ENCODE data around the gene WDR86. TPM values are rescaled to one million over a fixed set of nuclear protein-coding genes. Genes with fewer than 3 reads are reported as not detected.
A peak's percentile ranks its signal among the peaks of the same experiment; 100 is the strongest.

The WDR86 gene
- total and polyA plus RNA-seq, 2 of the 8 experiments (the other 6 are each of a cell fraction or from before 2014, with no cell fraction given) = 12.7 to 15.8 TPM

GRCh38 chr7:151395036-151395367 lies 14.8 kb downstream of the WDR86 start:
- no peak overlapping the region for H3K23ac ChIP-seq (ENCODE audit: insufficient read length)
- H2BK120ac ChIP-seq (replicated peaks; ENCODE audit: low read depth, low read length) = no peak overlapping the region
- H3K36me3 ChIP-seq (ENCODE audit: control insufficient read depth in 2 of 4, insufficient read depth in 4 of 4, low read length in 3 of 4) = peaks cover 0 to 7% (median 1%) of the 10 kb centered on the region in 4 experiments; a peak in 2 of 8 replicates
- no peak overlapping the region for H3K4me2 ChIP-seq (ENCODE audit: insufficient read depth in 1 of 2, low read depth in 2 of 2, low read length in 2 of 2)
- DNase-seq (ENCODE audit: low read depth in 1 of 2, low spot score in 2 of 2) = no peak
- no peak overlapping the region for H4K91ac ChIP-seq (replicated peaks; ENCODE audit: insufficient read length, low read length)
- H3K27me3 ChIP-seq (replicated peaks in 1 of 4; ENCODE audit: control insufficient read depth in 3 of 4, extremely low read depth in 1 of 4, insufficient read depth in 3 of 4, low read length in 3 of 4) = no peaks in the 10 kb centered on the region
- H2BK5ac ChIP-seq (ENCODE audit: low read depth, low read length) = no peak overlapping the region
- no peak overlapping the region for H2AFZ ChIP-seq (ENCODE audit: low read length)
- H2BK20ac ChIP-seq (ENCODE audit: low read length) = no peak overlapping the region
- H4K5ac ChIP-seq (ENCODE audit: insufficient read length, low read depth, low read length) = no peak overlapping the region
- ChIA-PET POLR2A (ENCODE audit: partially characterized antibody) (no interaction called here), CTCF (ENCODE audit: partially characterized antibody) (interaction anchor here (0.6 to 6.6 kb wide), 3 partner anchors 23 to 91 kb away, joined by 3 to 32 read pairs (median 10); no protein-coding TSS in a partner anchor)
- no peak overlapping the region for H4K8ac ChIP-seq (ENCODE audit: extremely low read depth, insufficient read depth, low read length)
- H4K20me1 ChIP-seq (replicated peaks in 1 of 2; ENCODE audit: control insufficient read depth in 1 of 2, insufficient read depth in 2 of 2, low read length in 2 of 2) = peaks cover 0 to 5% of the 10 kb centered on the region in 2 experiments
- H3K4me1 ChIP-seq (replicated peaks in 1 of 4; ENCODE audit: control insufficient read depth in 3 of 4, insufficient read depth in 4 of 4, low read length in 3 of 4) = peaks cover 0 to 13% (median 5%) of the 10 kb centered on the region in 4 experiments; a peak in 6 of 7 replicates
- no peaks in the 10 kb centered on the region for H3K79me1 ChIP-seq (ENCODE audit: low read depth, low read length)
- H3K4ac ChIP-seq (replicated peaks; ENCODE audit: insufficient read length, low read depth, low read length) = no peak overlapping the region
- no peaks in the 10 kb centered on the region for H3K79me2 ChIP-seq (ENCODE audit: control insufficient read depth in 1 of 2, insufficient read depth in 2 of 2, low read length in 2 of 2)
- peak overlapping the region; percentile 32; the same call in 1 of the 2 replicates for H2BK15ac ChIP-seq (ENCODE audit: low read length)
- no peak overlapping the region for H3K14ac ChIP-seq (ENCODE audit: insufficient read length)
- H3K4me3 ChIP-seq (ENCODE audit: extremely low read depth in 1 of 4, insufficient read depth in 2 of 4, low read depth in 3 of 4, low read length in 4 of 4) = no peak overlapping the region
- no peak overlapping the region for H3K56ac ChIP-seq (replicated peaks; ENCODE audit: insufficient read length, low read depth, low read length)
- H3K9ac ChIP-seq (replicated peaks in 1 of 4; ENCODE audit: extremely low read depth in 1 of 4, low read depth in 3 of 4, low read length in 3 of 4) = no peak overlapping the region
- no peaks in the 10 kb centered on the region for H3K9me3 ChIP-seq (ENCODE audit: insufficient read depth in 2 of 2, low read depth in 1 of 2, low read length in 1 of 2)
- WGBS, 2 experiments (ENCODE audit: extremely low coverage in 1 of 2, insufficient coverage in 1 of 2, insufficient read length in 1 of 2, insufficient replicate concordance in 2 of 2, low coverage in 1 of 2, low lambda C conversion rate in 2 of 2, missing lambda C conversion rate in 1 of 2) = 80% methylated on average over 13 of the region's 13 CpGs; no CpG with 5 or more reads in 1 of the 2 experiments
- no peak overlapping the region for H2BK12ac ChIP-seq (ENCODE audit: low read depth, low read length)
- 0 out of 2 replicates have a peak overlapping the region, but pooled peaks have one; percentile 65 for H2AK5ac ChIP-seq (ENCODE audit: low read depth, low read length)
- no peak overlapping the region for H3K27ac ChIP-seq (ENCODE audit: low read depth, low read length)
- no peak for FAIRE-seq
- H3K18ac ChIP-seq (ENCODE audit: extremely low read depth, low read length) = 0 out of 2 replicates have a peak overlapping the region, but pooled peaks have one; percentile 28
- peaks cover 7% of the 10 kb centered on the region; the same call in 1 of the 2 replicates for H3K23me2 ChIP-seq (ENCODE audit: low read depth, low read length)
- TF ChIP-seq, protein P1, sequence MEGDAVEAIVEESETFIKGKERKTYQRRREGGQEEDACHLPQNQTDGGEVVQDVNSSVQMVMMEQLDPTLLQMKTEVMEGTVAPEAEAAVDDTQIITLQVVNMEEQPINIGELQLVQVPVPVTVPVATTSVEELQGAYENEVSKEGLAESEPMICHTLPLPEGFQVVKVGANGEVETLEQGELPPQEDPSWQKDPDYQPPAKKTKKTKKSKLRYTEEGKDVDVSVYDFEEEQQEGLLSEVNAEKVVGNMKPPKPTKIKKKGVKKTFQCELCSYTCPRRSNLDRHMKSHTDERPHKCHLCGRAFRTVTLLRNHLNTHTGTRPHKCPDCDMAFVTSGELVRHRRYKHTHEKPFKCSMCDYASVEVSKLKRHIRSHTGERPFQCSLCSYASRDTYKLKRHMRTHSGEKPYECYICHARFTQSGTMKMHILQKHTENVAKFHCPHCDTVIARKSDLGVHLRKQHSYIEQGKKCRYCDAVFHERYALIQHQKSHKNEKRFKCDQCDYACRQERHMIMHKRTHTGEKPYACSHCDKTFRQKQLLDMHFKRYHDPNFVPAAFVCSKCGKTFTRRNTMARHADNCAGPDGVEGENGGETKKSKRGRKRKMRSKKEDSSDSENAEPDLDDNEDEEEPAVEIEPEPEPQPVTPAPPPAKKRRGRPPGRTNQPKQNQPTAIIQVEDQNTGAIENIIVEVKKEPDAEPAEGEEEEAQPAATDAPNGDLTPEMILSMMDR (IDR thresholded peaks at IDR 0.05; ENCODE audit: control extremely low read depth in 1 of 3, insufficient read depth in 1 of 3, low read depth in 1 of 3, low read length in 3 of 3) = no peak
- TF ChIP-seq ZNF274 (IDR thresholded peaks at IDR 0.05; ENCODE audit: borderline replicate concordance, extremely low read depth, low read length) (no peak), SIRT6 (IDR thresholded peaks at IDR 0.05; ENCODE audit: low read length) (no peak), CHD1 (IDR thresholded peaks at IDR 0.05; ENCODE audit: low read depth, low read length) (no peak), SP2 (IDR thresholded peaks at IDR 0.05; ENCODE audit: low read length) (no peak), TBP (IDR thresholded peaks at IDR 0.05; ENCODE audit: low read depth, low read length) (no peak), KDM1A (IDR thresholded peaks at IDR 0.05; ENCODE audit: borderline replicate concordance, low read length) (no peak), BCL11A (IDR thresholded peaks at IDR 0.05; ENCODE audit: low read depth in 2 of 2, low read length in 2 of 2) (no peak), SIN3A (conservative IDR thresholded peaks at IDR 0.05 in 1 of 2, IDR thresholded peaks at IDR 0.05 in 1 of 2; ENCODE audit: low read depth in 1 of 2, low read length in 2 of 2) (no peak), NRF1 (IDR thresholded peaks at IDR 0.05; ENCODE audit: low read depth, low read length) (no peak)
- TF ChIP-seq, protein P2, sequence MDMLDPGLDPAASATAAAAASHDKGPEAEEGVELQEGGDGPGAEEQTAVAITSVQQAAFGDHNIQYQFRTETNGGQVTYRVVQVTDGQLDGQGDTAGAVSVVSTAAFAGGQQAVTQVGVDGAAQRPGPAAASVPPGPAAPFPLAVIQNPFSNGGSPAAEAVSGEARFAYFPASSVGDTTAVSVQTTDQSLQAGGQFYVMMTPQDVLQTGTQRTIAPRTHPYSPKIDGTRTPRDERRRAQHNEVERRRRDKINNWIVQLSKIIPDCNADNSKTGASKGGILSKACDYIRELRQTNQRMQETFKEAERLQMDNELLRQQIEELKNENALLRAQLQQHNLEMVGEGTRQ (IDR thresholded peaks at IDR 0.05; ENCODE audit: low read length) = no peak
